GM12801 (cell line): ENCODE measurements around the gene GRAMD1B.

Experiments
- TF ChIP-seq, protein P1 (sequence below): IDR thresholded peaks from one replicate; pipeline ENCODE4 v1.5.1; 2011; ENCODE audit warnings: control low read depth; ENCODE audit not compliant: insufficient read length; ENCODE audit errors: extremely low read depth

Gene GRAMD1B

DNA sequence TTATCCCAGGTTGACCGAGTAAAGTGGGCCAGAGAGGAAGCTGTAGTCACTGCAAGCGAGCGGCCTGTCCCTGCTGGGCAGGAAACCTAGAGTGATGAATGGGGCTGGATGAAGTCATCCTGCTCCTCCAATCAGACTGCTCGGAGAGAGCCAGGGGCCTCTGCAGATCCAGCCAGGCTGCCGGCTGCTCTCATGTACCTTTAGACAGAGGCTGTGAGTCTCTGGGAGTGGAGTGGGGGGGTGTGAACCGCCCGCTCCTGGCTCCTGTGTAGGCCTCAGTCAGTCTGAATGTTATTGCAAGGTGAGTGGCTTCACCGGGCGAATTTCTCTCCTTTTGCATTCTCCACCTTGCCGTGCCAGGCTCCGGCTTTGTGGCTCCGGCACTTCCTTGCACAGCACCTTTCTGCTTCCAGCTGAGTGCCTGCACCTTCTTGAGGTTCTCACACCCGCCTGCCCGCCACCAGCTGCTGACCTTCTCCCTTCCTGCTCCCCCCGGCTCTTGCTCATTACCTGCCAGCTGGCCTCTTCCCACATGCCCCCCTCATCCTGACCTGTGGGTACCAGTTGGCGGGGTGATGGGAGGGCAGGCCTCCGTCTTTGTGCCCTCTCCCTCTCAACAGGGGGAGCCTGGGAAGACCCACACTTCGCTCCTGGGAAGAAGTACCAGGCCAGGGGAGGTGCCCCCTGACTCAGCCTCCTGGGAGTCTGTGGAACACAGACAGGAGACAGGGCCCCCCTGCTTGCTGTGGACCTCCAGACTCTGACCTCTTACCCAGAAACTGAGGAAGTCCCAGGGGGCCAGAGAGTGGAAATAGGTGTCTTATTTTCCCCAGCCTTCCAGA, 79.9 kb downstream of the GRAMD1B start:
- TF ChIP-seq, protein P1, sequence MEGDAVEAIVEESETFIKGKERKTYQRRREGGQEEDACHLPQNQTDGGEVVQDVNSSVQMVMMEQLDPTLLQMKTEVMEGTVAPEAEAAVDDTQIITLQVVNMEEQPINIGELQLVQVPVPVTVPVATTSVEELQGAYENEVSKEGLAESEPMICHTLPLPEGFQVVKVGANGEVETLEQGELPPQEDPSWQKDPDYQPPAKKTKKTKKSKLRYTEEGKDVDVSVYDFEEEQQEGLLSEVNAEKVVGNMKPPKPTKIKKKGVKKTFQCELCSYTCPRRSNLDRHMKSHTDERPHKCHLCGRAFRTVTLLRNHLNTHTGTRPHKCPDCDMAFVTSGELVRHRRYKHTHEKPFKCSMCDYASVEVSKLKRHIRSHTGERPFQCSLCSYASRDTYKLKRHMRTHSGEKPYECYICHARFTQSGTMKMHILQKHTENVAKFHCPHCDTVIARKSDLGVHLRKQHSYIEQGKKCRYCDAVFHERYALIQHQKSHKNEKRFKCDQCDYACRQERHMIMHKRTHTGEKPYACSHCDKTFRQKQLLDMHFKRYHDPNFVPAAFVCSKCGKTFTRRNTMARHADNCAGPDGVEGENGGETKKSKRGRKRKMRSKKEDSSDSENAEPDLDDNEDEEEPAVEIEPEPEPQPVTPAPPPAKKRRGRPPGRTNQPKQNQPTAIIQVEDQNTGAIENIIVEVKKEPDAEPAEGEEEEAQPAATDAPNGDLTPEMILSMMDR = no peak

DNA sequence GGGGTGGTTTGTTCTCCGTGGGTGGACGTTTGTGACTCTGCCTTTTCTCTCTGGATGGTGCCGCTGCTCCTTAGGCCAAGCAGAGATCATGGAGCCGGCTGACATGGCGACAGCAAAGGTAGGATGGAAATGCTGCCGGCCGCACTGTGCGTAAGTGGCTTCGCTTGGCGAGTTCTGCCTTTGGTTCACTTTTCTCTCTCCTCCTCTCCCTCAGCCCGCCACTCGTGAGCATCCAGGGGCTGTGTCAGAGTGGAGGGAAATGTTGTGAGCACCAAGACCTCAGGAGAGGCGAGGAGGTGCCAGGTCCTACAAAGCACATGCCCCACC, 80.5 kb downstream of the GRAMD1B start:
- TF ChIP-seq, protein P1 = no peak

DNA sequence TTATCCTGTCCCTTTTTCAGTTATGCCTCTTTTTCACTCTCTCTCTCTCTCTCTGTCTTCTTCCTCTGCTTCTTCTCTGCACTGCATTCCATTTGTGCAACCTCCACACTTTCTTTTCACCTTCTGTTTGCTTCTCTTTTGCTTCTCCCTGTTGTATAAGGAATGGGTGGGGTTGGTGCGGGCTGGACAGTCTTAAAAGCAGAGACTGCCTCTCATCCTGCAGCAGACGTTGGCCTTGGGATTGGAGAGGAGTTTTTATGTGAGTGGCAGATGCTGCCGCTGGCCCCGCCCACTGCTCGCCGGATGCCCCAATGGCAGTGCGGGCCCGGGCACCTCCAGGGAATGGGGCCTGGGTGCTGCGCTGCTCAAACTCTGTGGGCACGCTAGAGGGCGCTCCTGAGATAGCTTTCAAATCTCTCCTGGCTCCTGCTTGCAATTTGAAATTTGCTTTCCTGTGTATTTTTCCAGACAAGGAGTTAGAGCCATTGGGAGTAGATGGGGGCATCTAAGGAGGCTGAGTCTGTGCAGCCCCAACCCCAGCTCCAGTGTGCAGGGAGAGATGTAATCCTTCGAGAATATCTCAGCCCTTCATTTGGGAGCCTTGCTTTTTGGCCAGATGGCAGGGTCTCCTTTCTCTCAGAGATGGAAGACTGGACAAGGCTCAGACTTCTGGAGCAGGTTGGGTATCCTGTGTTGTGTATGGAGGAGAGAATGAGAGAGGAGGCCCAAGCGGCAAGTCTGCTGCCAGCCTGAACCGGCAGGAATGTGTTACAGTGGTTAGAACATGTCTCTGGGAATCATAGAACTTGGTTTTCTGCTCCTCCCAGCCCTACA, 81.2 kb downstream of the GRAMD1B start:
- TF ChIP-seq, protein P1 = no peak

DNA sequence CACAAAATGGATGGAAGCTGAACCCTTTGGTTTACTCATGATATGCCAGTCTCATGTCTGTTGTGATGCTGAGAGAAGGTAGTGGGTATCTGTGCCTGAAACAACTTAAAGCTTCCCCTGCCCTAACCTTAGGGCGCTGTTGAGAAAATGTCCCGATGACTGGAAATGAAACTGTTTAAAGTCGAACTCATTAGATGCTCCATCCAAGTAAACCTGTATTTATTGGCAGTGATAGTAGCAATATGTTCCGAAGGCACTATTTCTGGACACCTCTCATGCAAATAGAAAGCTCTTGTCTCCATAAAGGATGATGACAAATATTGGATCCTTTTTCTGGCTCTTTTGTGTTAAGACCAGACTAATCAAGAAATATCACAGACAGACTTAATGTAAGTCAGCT, 86.2 kb downstream of the GRAMD1B start:
- TF ChIP-seq, protein P1 = no peak

DNA sequence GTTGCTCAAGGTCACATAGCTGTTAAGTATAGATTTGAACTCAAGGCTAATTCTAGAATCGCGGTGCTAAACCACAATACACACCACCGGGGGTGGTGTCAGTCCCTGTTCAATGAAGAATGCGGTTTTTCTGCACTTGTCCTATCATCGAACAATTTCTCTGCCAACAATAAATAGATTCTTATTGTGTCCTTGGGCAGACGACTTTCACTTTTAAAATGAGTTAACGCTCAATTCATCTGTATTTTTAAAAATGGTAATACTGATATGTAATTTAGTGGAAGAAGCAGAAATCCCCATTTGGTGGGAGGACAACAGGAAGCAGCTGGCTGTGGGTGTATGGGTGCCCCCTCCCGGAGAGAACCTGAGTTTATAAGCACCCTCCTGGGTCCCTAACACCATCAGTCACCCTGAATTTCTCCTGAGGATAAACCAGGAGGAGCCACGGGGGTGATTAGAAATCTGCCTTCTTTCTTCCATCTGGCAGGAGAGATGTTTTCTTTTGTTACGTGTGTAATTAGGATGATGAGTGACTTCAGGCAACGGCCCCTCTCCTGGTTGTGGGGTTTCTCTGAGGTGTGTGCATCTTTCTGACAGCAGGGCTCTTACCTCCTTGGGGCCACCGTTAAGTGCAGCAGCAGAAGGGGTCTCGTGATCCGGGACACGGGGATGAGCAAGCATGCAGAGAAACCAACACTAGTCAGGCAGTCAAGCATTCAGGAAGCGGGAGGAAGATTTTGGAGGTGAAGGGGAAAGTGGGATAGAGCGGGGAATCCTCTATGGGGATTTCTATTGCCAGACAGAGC, 87.7 kb downstream of the GRAMD1B start:
- TF ChIP-seq, protein P1 = no peak

DNA sequence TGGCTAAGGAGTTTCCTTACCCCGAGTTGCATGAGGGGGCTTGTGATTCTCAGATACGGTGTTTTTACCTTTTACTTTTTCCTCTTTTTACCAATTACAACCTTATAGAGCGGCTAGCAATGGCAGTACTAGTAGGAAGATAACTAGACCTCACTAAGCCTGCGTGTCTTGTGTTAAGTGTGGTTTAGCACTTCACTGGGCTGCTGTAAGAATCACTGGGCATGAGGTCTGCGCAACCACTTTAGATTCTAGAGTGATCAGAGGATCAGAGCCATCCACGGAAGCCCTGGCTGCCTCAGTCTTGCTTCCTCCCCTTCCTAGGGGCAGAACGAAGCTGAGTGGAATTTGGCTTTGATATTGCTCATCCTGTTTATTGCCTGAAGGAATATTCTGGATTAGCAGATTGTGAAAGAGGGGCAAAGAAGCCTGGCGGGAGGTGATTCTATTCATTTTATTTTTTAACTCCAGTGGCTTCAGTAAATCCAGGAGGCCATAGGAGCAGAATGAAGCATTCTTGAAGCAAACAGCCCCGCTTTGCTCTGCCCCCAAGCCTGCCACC, 88.5 kb downstream of the GRAMD1B start:
- TF ChIP-seq, protein P1 = no peak
